Panc1 (cell line): ENCODE data around the gene LPIN2. TPM values are rescaled to one million over a fixed set of nuclear protein-coding genes. Genes with fewer than 3 reads are reported as not detected.
"Not testable (repeated sequence)": the region's sequence is repeated elsewhere in the genome, so short reads cannot be mapped to it uniquely, and the experiment has no call there.

Source experiments
- ATAC-seq: fragments of 200-7000 bp; cut with Tn5 transposase; 2 replicates; pipeline ENCODE4 v1.9.1; 2020; ENCODE audit warnings: mild to moderate bottlenecking, moderate library complexity
- BruUV-seq: library from RNA; stranded (reverse); fragments of 400-500 nt; replicated peaks from 2 replicates; lab custom pipeline; 2021; lab: Mats Ljungman, UMichigan
- CTCF ChIA-PET: fragments of 300-600 bp; sonication (Branson Sonifier 250); formaldehyde crosslinking; loops from one replicate; lab custom pipeline; 2022; ENCODE audit warnings: antibody characterized with exemption; lab: Charles Lee
- POLR2A ChIA-PET: fragments of 300-600 bp; sonication (Branson Sonifier 250); formaldehyde crosslinking; loops from one replicate; lab custom pipeline; 2022; ENCODE audit warnings: antibody characterized with exemption; lab: Charles Lee
- DNase-seq: peaks from one replicate; pipeline ENCODE4 v3.0.0-alpha.2; 2010; ENCODE audit warnings: low read depth, low spot score
- H3K27ac ChIP-seq: 2 replicates; pipeline ENCODE4 v1.5.1; 2011; ENCODE audit warnings: mild to moderate bottlenecking, low read length, inconsistent platforms
- H3K27me3 ChIP-seq: fragments of 200-500 bp; sonication (Bioruptor generic); 2 replicates; pipeline ENCODE4 v1.6.0; 2014; ENCODE audit warnings: low read length, inconsistent platforms; ENCODE audit not compliant: control insufficient read depth, insufficient read depth
- H3K36me3 ChIP-seq: fragments of 200-500 bp; sonication (Bioruptor generic); 2 replicates; pipeline ENCODE4 v1.5.1; 2014; ENCODE audit warnings: inconsistent platforms, mild to moderate bottlenecking, low read length, moderate library complexity; ENCODE audit not compliant: control insufficient read depth, insufficient read depth
- H3K4me1 ChIP-seq: 2 replicates; pipeline ENCODE4 v1.5.1; 2011; ENCODE audit warnings: inconsistent platforms, mild to moderate bottlenecking, low read length, moderate library complexity; ENCODE audit not compliant: control insufficient read depth, insufficient read depth
- H3K4me3 ChIP-seq, 2 experiments: 2 replicates each; pipeline ENCODE4 v1.5.1; 2011 to 2012; ENCODE audit warnings: low read depth in 2 of 2, low read length in 2 of 2, mild to moderate bottlenecking in 2 of 2, inconsistent platforms in 1 of 2, moderate library complexity in 1 of 2
- H3K9me3 ChIP-seq: fragments of 200-500 bp; sonication (Bioruptor generic); 2 replicates; pipeline ENCODE4 v1.5.1; 2014; ENCODE audit warnings: low read depth, mild to moderate bottlenecking, inconsistent platforms, low read length, moderate library complexity; ENCODE audit not compliant: control insufficient read depth, insufficient read depth
- CTCF ChIP-seq: fragments of 450-650 bp; IDR thresholded peaks from 2 replicates; pipeline ENCODE4 v1.5.1; 2017; ENCODE audit warnings: mild to moderate bottlenecking
- POLR2AphosphoS5 ChIP-seq: IDR thresholded peaks from 2 replicates; pipeline ENCODE4 v1.6.1; 2012; ENCODE audit warnings: mild to moderate bottlenecking, low read depth, low read length, moderate library complexity
- REST ChIP-seq, 2 experiments: IDR thresholded peaks; 2 replicates each; pipeline ENCODE4 v1.6.1; 2011 to 2012; ENCODE audit warnings: low read depth in 2 of 2, control low read depth in 1 of 2, low read length in 1 of 2, mild to moderate bottlenecking in 1 of 2, moderate library complexity in 1 of 2; ENCODE audit not compliant: insufficient read depth in 1 of 2
- SIN3A ChIP-seq: IDR thresholded peaks from 2 replicates; pipeline ENCODE4 v1.6.1; 2012; ENCODE audit warnings: low read depth, mild to moderate bottlenecking, low read length, moderate library complexity, borderline replicate concordance; ENCODE audit not compliant: insufficient read depth
- TCF7L2 ChIP-seq: IDR thresholded peaks from 2 replicates; pipeline ENCODE4 v1.6.1; 2011; ENCODE audit warnings: mild to moderate bottlenecking, low read depth, low read length, inconsistent platforms
- in situ Hi-C: cut with HindIII; loops from 2 replicates; pipeline ENCODE4 v1.10.0; 2016; ENCODE audit warnings: low sequenced_read_pairs, low pct_unique_long_range_greater_than_20kb
- intact Hi-C: fragments of 100-400 bp; cut with micrococcal nuclease; formaldehyde crosslinking; loops from one replicate; pipeline ENCODE4 v1.10.0; 2022; ENCODE audit not compliant: unreplicated experiment
- total RNA-seq: library from RNA; stranded (reverse); gene quantifications from one replicate; pipeline ENCODE4 v1.2.1, GENCODE V29; 2021; ENCODE audit not compliant: unreplicated experiment

LPIN2 gene
- total RNA-seq, 1 experiment from 2014 or later = 38.3 TPM

GRCh38 chr18:3029215-3029952 lies 16.4 kb upstream of the LPIN2 start:
- intact Hi-C loops (loop anchor here (10.0 kb wide), 1 partner anchor 65 kb away; no protein-coding TSS in a partner anchor), in situ Hi-C loops (no loop called here)
- ChIA-PET POLR2A (interaction anchor here (1.0 kb wide), 1 partner anchor 25 kb away, joined by 4 read pairs; no protein-coding TSS in a partner anchor), CTCF (interaction anchor here (0.6 to 1.4 kb wide), 2 partner anchors 28 to 34 kb away, joined by 3 read pairs; no protein-coding TSS in a partner anchor)
- ATAC-seq (0 out of 2 replicates have a peak, but pooled peaks have one; percentile 11), DNase-seq (no peak)
- TF ChIP-seq TCF7L2 (no peak), POLR2AphosphoS5 (no peak), SIN3A (no peak), CTCF (no peak), REST (IDR thresholded peaks at IDR 0.05; ENCODE audit: insufficient read depth in 1 of 2, low read depth in 2 of 2, low read length in 1 of 2) (no peak)
- no TSS peak for BruUV-seq
- peak overlapping the region; percentile 51; the same call in 1 of the 2 replicates for H3K27ac ChIP-seq
- no peaks in the 10 kb centered on the region for H3K36me3 ChIP-seq
- H3K4me1 ChIP-seq = peaks cover 27% of the 10 kb centered on the region; the same call in 1 of the 2 replicates
- H3K27me3 ChIP-seq = no peaks in the 10 kb centered on the region
- H3K9me3 ChIP-seq = no peaks in the 10 kb centered on the region
- no peak overlapping the region for H3K4me3 ChIP-seq

- H3K4me1 ChIP-seq = peaks cover 27% of the 10 kb centered on the region; the same call in 1 of the 2 replicates
- intact Hi-C loops = loop anchor here (10.0 kb wide), 1 partner anchor 63 kb away; no protein-coding TSS in a partner anchor
- H3K9me3 ChIP-seq, in situ Hi-C loops, H3K4me3 ChIP-seq, H3K27me3 ChIP-seq, POLR2A ChIA-PET, ATAC-seq, H3K36me3 ChIP-seq, CTCF ChIA-PET, DNase-seq, H3K27ac ChIP-seq, BruUV-seq: not testable (repeated sequence)
Measured at GRCh38 chr18:3028115-3028514, 15.2 kb upstream of the LPIN2 start.
